Uterus (tissue), 4 donors: ENCODE measurements around the gene LMTK2. TPM values are rescaled to one million over a fixed set of nuclear protein-coding genes. Genes with fewer than 3 reads are reported as not detected.

Source experiments
- DNase-seq, 2 donors: peaks; one replicate each; pipeline ENCODE4 v3.0.0-alpha.2; 2019 to 2020
- H3K27ac ChIP-seq, 2 donors: fragments of 200-600 bp; sonication (generic); 1 replicate in 1 of 2; 2 replicates in 1 of 2; pipeline ENCODE4 v1.5.1; 2016 to 2018
- H3K27me3 ChIP-seq, 2 donors: fragments of 200-600 bp; sonication (generic); one replicate each; pipeline ENCODE4 v1.5.1; 2018 to 2019; ENCODE audit warnings: control low read depth in 1 of 2
- H3K36me3 ChIP-seq, 2 donors: fragments of 200-600 bp; sonication (generic); one replicate each; pipeline ENCODE4 v1.5.1; 2019; ENCODE audit warnings: control low read depth in 1 of 2
- H3K4me1 ChIP-seq, 2 donors: fragments of 200-600 bp; sonication (generic); one replicate each; pipeline ENCODE4 v1.5.1; 2018 to 2019; ENCODE audit warnings: control low read depth in 1 of 2
- H3K4me3 ChIP-seq, 2 donors: fragments of 200-600 bp; sonication (generic); 1 replicate in 1 of 2; 2 replicates in 1 of 2; pipeline ENCODE4 v1.5.1; 2018 to 2019; ENCODE audit warnings: mild to moderate bottlenecking in 1 of 2
- H3K9me3 ChIP-seq, 2 donors: fragments of 200-600 bp; sonication (generic); one replicate each; pipeline ENCODE4 v1.5.1; 2019; ENCODE audit warnings: control low read depth in 1 of 2
- CTCF ChIP-seq, 4 experiments: fragments of 200-600 bp in 2 of 4; fragments of 450-650 bp in 2 of 4; sonication (generic) in 2 of 4; IDR thresholded peaks; one replicate each; pipeline ENCODE4 v1.5.1; 2016 to 2019; ENCODE audit warnings: antibody characterized with exemption in 4 of 4, mild to moderate bottlenecking in 2 of 4, moderate library complexity in 1 of 4
- POLR2A ChIP-seq, 2 donors: fragments of 450-650 bp; IDR thresholded peaks; one replicate each; pipeline ENCODE4 v1.6.1; 2016; ENCODE audit warnings: antibody characterized with exemption in 2 of 2, mild to moderate bottlenecking in 1 of 2, moderate library complexity in 1 of 2
- intact Hi-C: fragments of 100-400 bp; cut with DNase I; formaldehyde crosslinking; loops from one replicate; pipeline ENCODE4 v1.15.1; 2023; ENCODE audit warnings: low total_unique reads
- total RNA-seq, 4 donors: library from RNA; depleted of rRNA in 3 of 4; stranded (reverse); fragments of >200 nt in 3 of 4; gene quantifications; one replicate each; pipeline versions ENCODE4 v1.1.0 to v1.2.4, GENCODE V29; 2014 to 2023
- donor health status: DM: yes; HTN: yes; CAD: no.

The LMTK2 gene
- total RNA-seq, 4 donors from 2014 or later: 5.9 to 23.3 (median 14.8) TPM

- Histone ChIP-seq H3K9me3 (no peaks in the 10 kb centered on the region), H3K4me3 (no peak overlapping the region), H3K27me3 (no peaks in the 10 kb centered on the region), H3K4me1 (no peaks in the 10 kb centered on the region), H3K27ac (no peak overlapping the region), H3K36me3 (no peaks in the 10 kb centered on the region)
- intact Hi-C loops: no loop called here
- no peak for DNase-seq
- TF ChIP-seq CTCF (IDR thresholded peaks at IDR 0.05): no peak
Observed at GRCh38 chr7:98171449-98171848, 64.8 kb downstream of the LMTK2 start.

GRCh38 chr7:98174334-98175259, 67.9 kb downstream of the LMTK2 start:
- H3K4me1 ChIP-seq: no peaks in the 10 kb centered on the region
- TF ChIP-seq POLR2A (IDR thresholded peaks at IDR 0.05) (no peak), CTCF (IDR thresholded peaks at IDR 0.05) (no peak)
- no peak overlapping the region for H3K27ac ChIP-seq
- no peaks in the 10 kb centered on the region for H3K9me3 ChIP-seq
- no peaks in the 10 kb centered on the region for H3K27me3 ChIP-seq
- H3K36me3 ChIP-seq: no peaks in the 10 kb centered on the region
- intact Hi-C loops: no loop called here
- DNase-seq: no peak
- no peak overlapping the region for H3K4me3 ChIP-seq

GRCh38 chr7:98175260-98175940, 68.7 kb downstream of the LMTK2 start:
- H3K4me1 ChIP-seq: no peaks in the 10 kb centered on the region
- no peaks in the 10 kb centered on the region for H3K36me3 ChIP-seq
- no peaks in the 10 kb centered on the region for H3K9me3 ChIP-seq

GRCh38 chr7:98177553-98177952, 70.9 kb downstream of the LMTK2 start:
- TF ChIP-seq POLR2A (IDR thresholded peaks at IDR 0.05): no peak
- TF ChIP-seq CTCF (IDR thresholded peaks at IDR 0.05): no peak
- H3K4me1 ChIP-seq: no peaks in the 10 kb centered on the region
- H3K27ac ChIP-seq: no peak overlapping the region
- H3K27me3 ChIP-seq: no peaks in the 10 kb centered on the region
- no peak overlapping the region for H3K4me3 ChIP-seq
- DNase-seq: no peak
- no peaks in the 10 kb centered on the region for H3K9me3 ChIP-seq
- no peaks in the 10 kb centered on the region for H3K36me3 ChIP-seq
- intact Hi-C loops: no loop called here

More at GRCh38 chr7:98175260-98175940, 68.7 kb downstream of the LMTK2 start:
- intact Hi-C loops: no loop called here
- Histone ChIP-seq H3K4me3 (no peak overlapping the region), H3K27me3 (no peaks in the 10 kb centered on the region), H3K27ac (no peak overlapping the region)
- TF ChIP-seq POLR2A (IDR thresholded peaks at IDR 0.05) (no peak), CTCF (IDR thresholded peaks at IDR 0.05) (no peak)
- no peak for DNase-seq

- Histone ChIP-seq H3K9me3 (no peaks in the 10 kb centered on the region), H3K4me3 (no peak overlapping the region), H3K4me1 (no peaks in the 10 kb centered on the region), H3K36me3 (no peaks in the 10 kb centered on the region), H3K27ac (no peak overlapping the region), H3K27me3 (no peaks in the 10 kb centered on the region)
- intact Hi-C loops: no loop called here
- TF ChIP-seq POLR2A (IDR thresholded peaks at IDR 0.05) (no peak), CTCF (IDR thresholded peaks at IDR 0.05) (no peak)
- no peak for DNase-seq
Observed at GRCh38 chr7:98178321-98178720, 71.7 kb downstream of the LMTK2 start.
